SU-DHL-6 (cell line): ENCODE measurements around the gene PCYT1B.

Source experiments
- H2AFZ ChIP-seq: fragments of 200-600 bp; sonication (generic); 2 replicates; pipeline ENCODE4 v1.6.1; 2014; ENCODE audit warnings: low read depth, mild to moderate bottlenecking, moderate library complexity, mixed read lengths, antibody characterized with exemption, low read length; ENCODE audit not compliant: severe bottlenecking
- H3F3A ChIP-seq: fragments of 200-600 bp; shearing (Covaris generic); 2 replicates; pipeline ENCODE4 v1.6.0; 2016; ENCODE audit warnings: antibody characterized with exemption, mild to moderate bottlenecking; ENCODE audit not compliant: insufficient read depth
- H3K27ac ChIP-seq: fragments of 200-600 bp; sonication (generic); 2 replicates; pipeline ENCODE4 v1.5.1; 2016; ENCODE audit warnings: low read depth, mild to moderate bottlenecking, low read length, moderate library complexity, mixed read lengths
- H3K27me3 ChIP-seq: fragments of 200-600 bp; sonication (generic), shearing (Covaris generic); 2 replicates; pipeline ENCODE4 v1.6.0; 2014; ENCODE audit warnings: mild to moderate bottlenecking, low read length
- H3K36me3 ChIP-seq: fragments of 200-600 bp; sonication (generic); 2 replicates; pipeline ENCODE4 v1.6.1; 2014; ENCODE audit warnings: mild to moderate bottlenecking, low read length, mixed read lengths
- H3K4me2 ChIP-seq: fragments of 300-600, 200-600 bp; shearing (Covaris generic), sonication (generic); 2 replicates; pipeline ENCODE4 v1.6.0; 2014; ENCODE audit warnings: low read length, low read depth, mild to moderate bottlenecking; ENCODE audit not compliant: poor library complexity, severe bottlenecking
- H3K4me3 ChIP-seq: fragments of 200-600 bp; sonication (generic); 2 replicates; pipeline ENCODE4 v1.5.1; 2014; ENCODE audit warnings: antibody characterized with exemption, low read length, mild to moderate bottlenecking, mixed read lengths; ENCODE audit not compliant: insufficient read depth, poor library complexity, severe bottlenecking
- H3K79me2 ChIP-seq: fragments of 200-600 bp; sonication (generic); 2 replicates; pipeline ENCODE4 v1.6.1; 2014; ENCODE audit warnings: mild to moderate bottlenecking, low read length, moderate library complexity; ENCODE audit not compliant: insufficient read depth
- H3K9ac ChIP-seq: fragments of 200-600 bp; sonication (generic); 2 replicates; pipeline ENCODE4 v1.7.0; 2014; ENCODE audit warnings: mild to moderate bottlenecking, low read length
- H3K9me2 ChIP-seq: fragments of 200-600 bp; sonication (generic); replicated peaks from 2 replicates; pipeline ENCODE4 v1.6.1; 2014; ENCODE audit warnings: low read length; ENCODE audit not compliant: insufficient read depth
- H3K9me3 ChIP-seq: fragments of 200-600 bp; sonication (generic); 2 replicates; pipeline ENCODE4 v1.6.1; 2014; ENCODE audit warnings: low read length, mixed read lengths; ENCODE audit not compliant: insufficient read depth
- H4K20me1 ChIP-seq: fragments of 200-600 bp; sonication (generic); 2 replicates; pipeline ENCODE4 v1.6.1; 2014; ENCODE audit warnings: low read depth, mild to moderate bottlenecking, antibody characterized with exemption, low read length, moderate library complexity, mixed read lengths
- EZH2phosphoT487 ChIP-seq: fragments of 200-600 bp; sonication (generic), shearing (Covaris generic); conservative IDR thresholded peaks from 2 replicates; pipeline ENCODE4 v1.6.1; 2018; ENCODE audit warnings: mild to moderate bottlenecking, antibody characterized with exemption, low read length, moderate library complexity, mixed read lengths
- TF ChIP-seq, protein P1 (sequence below): fragments of 200-600 bp; sonication (generic); IDR thresholded peaks from one replicate; pipeline ENCODE4 v1.5.1; 2017; ENCODE audit warnings: antibody characterized with exemption, mild to moderate bottlenecking, low read length, moderate library complexity; ENCODE audit not compliant: insufficient read depth, poor library complexity, severe bottlenecking

The PCYT1B gene

DNA sequence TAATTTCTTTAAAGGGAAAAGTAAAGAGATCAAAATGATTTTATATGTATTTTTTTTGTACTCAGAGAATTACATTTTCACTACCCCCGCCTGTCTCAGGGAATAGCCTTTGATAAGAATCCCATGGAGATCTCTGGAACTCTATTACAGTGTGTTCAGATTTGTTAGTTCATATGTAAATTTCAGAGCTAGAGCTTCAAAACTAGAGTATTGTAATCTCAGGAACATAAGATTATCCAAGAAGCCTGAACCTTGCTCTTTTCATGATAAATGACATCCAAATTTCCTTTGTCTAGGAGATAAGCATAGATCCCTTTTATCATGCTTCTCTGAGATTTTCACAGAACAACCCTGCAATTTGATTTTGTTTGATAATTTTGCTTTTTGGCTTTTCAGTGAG lies 99.2 kb downstream of the PCYT1B start:
- H2AFZ ChIP-seq: no peak overlapping the region
- H4K20me1 ChIP-seq: no peaks in the 10 kb centered on the region
- no peaks in the 10 kb centered on the region for H3K79me2 ChIP-seq
- no peak overlapping the region for H3K4me2 ChIP-seq
- H3F3A ChIP-seq: no peaks in the 10 kb centered on the region
- no peaks in the 10 kb centered on the region for H3K9me2 ChIP-seq
- no peaks in the 10 kb centered on the region for H3K9me3 ChIP-seq
- no peak overlapping the region for H3K27ac ChIP-seq
- H3K4me3 ChIP-seq: no peak overlapping the region
- no peak overlapping the region for H3K9ac ChIP-seq
- no peaks in the 10 kb centered on the region for H3K36me3 ChIP-seq
- H3K27me3 ChIP-seq: no peaks in the 10 kb centered on the region
- TF ChIP-seq, protein P1, sequence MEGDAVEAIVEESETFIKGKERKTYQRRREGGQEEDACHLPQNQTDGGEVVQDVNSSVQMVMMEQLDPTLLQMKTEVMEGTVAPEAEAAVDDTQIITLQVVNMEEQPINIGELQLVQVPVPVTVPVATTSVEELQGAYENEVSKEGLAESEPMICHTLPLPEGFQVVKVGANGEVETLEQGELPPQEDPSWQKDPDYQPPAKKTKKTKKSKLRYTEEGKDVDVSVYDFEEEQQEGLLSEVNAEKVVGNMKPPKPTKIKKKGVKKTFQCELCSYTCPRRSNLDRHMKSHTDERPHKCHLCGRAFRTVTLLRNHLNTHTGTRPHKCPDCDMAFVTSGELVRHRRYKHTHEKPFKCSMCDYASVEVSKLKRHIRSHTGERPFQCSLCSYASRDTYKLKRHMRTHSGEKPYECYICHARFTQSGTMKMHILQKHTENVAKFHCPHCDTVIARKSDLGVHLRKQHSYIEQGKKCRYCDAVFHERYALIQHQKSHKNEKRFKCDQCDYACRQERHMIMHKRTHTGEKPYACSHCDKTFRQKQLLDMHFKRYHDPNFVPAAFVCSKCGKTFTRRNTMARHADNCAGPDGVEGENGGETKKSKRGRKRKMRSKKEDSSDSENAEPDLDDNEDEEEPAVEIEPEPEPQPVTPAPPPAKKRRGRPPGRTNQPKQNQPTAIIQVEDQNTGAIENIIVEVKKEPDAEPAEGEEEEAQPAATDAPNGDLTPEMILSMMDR: no peak

DNA sequence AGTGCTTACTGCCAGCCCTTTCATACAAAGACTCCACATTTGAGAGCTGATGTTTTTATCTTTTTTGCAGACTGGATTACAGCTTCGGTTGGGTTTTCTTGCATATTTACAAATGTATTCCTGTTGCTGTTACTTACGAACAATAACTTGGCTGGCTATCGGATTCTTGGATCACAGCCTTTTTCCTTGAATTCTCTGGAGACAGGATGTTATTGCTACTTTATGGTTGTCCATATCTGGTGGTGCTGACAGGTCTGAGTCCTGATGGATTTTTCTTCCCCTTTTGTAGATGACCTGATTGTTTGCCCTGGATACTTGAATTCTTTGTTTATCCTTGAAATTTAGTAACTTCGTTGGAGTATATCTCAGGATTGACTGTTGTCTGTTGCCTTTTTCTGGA lies 104.4 kb downstream of the PCYT1B start:
- Histone ChIP-seq H3K9me3 (no peaks in the 10 kb centered on the region), H3K27ac (no peak overlapping the region), H3K9ac (no peak overlapping the region), H4K20me1 (no peaks in the 10 kb centered on the region), H3F3A (no peaks in the 10 kb centered on the region), H2AFZ (no peak overlapping the region), H3K9me2 (no peaks in the 10 kb centered on the region), H3K4me3 (no peak overlapping the region), H3K4me2 (no peak overlapping the region), H3K79me2 (no peaks in the 10 kb centered on the region), H3K36me3 (no peaks in the 10 kb centered on the region), H3K27me3 (no peaks in the 10 kb centered on the region)
- TF ChIP-seq, protein P1: no peak
- TF ChIP-seq EZH2phosphoT487: no peak

DNA sequence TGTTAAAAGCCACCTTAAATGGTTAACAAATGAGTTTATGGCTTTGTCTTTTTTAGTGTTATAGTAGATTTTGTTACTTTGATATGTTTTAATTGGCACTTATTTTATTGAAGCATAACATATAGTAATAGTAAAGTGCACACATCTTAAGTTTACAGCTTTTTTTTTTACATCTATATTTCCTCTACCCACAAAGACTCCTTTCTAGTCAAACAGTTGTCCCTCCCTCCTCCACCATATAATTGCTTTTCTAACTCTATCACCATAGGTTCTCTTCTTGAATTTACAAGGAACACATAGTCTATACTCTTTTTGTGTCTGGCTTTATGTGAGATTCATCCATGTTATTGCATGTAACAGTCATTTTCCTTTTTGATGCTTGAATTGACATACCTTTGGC lies 110.6 kb downstream of the PCYT1B start:
- Histone ChIP-seq H3K36me3 (no peaks in the 10 kb centered on the region), H3K4me3 (no peak overlapping the region), H3K9me3 (no peaks in the 10 kb centered on the region), H3K79me2 (no peaks in the 10 kb centered on the region), H3K9me2 (no peaks in the 10 kb centered on the region), H3F3A (no peaks in the 10 kb centered on the region), H3K4me2 (no peak overlapping the region), H3K9ac (no peak overlapping the region), H2AFZ (no peak overlapping the region), H4K20me1 (no peaks in the 10 kb centered on the region), H3K27ac (no peak overlapping the region), H3K27me3 (no peaks in the 10 kb centered on the region)
- TF ChIP-seq, protein P1: no peak
- no peak for TF ChIP-seq EZH2phosphoT487

DNA sequence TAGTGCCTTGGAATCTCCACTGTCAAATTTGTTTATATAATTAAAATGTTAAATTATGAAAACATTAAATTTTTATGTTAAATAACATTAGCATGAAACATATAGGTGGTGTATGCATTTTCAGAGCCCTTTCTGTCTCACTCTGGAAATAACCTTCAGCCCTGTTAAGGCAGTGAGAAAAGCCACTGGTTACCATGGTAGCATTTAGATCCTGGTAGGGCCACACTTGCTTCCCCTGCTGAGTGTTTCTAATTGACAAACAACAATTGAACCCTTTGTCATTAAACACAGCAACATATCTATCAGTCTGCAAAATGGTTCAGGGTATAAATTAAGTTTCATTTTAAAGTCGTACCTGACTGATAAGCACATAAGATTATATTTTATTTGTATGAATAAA lies 118.5 kb downstream of the PCYT1B start:
- H3K4me2 ChIP-seq: no peak overlapping the region
- H3K9me3 ChIP-seq: no peaks in the 10 kb centered on the region

More for the DNA sequence above, 118.5 kb downstream of the PCYT1B start:
- Histone ChIP-seq H3K27ac (no peak overlapping the region), H3K9me2 (no peaks in the 10 kb centered on the region), H3K79me2 (no peaks in the 10 kb centered on the region), H3K36me3 (no peaks in the 10 kb centered on the region), H3K27me3 (no peaks in the 10 kb centered on the region), H3F3A (no peaks in the 10 kb centered on the region), H3K9ac (no peak overlapping the region), H4K20me1 (no peaks in the 10 kb centered on the region), H2AFZ (no peak overlapping the region), H3K4me3 (no peak overlapping the region)
- TF ChIP-seq, protein P1: no peak
- TF ChIP-seq EZH2phosphoT487: no peak
